ENCODE results near the gene CHRM2.

Gene CHRM2

GRCh38 chr7:136870866-136871487 lies 2.5 kb downstream of the CHRM2 start:
- H3K27ac ChIP-seq (ENCODE audit: low read depth, low read length) = peak overlapping the region; percentile 73
- no peaks in the 10 kb centered on the region for H3K27me3 ChIP-seq (ENCODE audit: control insufficient read depth in 1 of 2, insufficient read depth in 2 of 2, low read length in 2 of 2)
- H3K4me3 ChIP-seq (ENCODE audit: low read depth in 1 of 2, low read length in 2 of 2) = peak overlapping the region; percentile 75 to 83
- H3K36me3 ChIP-seq (ENCODE audit: insufficient read depth, low read length) = no peaks in the 10 kb centered on the region
- H3K9me3 ChIP-seq (ENCODE audit: low read length) = no peaks in the 10 kb centered on the region
- H3K9ac ChIP-seq (ENCODE audit: low read length) = peak overlapping the region; percentile 36
- H3K4me1 ChIP-seq (ENCODE audit: insufficient read depth, low read length) = peaks cover 19% of the 10 kb centered on the region

- peaks cover 37% of the 10 kb centered on the region for H3K4me1 ChIP-seq (ENCODE audit: insufficient read depth, low read length)
- H3K9me3 ChIP-seq (ENCODE audit: low read length) = no peaks in the 10 kb centered on the region
- H3K4me3 ChIP-seq (ENCODE audit: low read depth in 1 of 2, low read length in 2 of 2) = no peak overlapping the region
- H3K27me3 ChIP-seq (ENCODE audit: control insufficient read depth in 1 of 2, insufficient read depth in 2 of 2, low read length in 2 of 2) = no peaks in the 10 kb centered on the region
- no peaks in the 10 kb centered on the region for H3K36me3 ChIP-seq (ENCODE audit: insufficient read depth, low read length)
- H3K9ac ChIP-seq (ENCODE audit: low read length) = no peak overlapping the region
- H3K27ac ChIP-seq (ENCODE audit: low read depth, low read length) = no peak overlapping the region
Measured at GRCh38 chr7:136874393-136875032, 6.1 kb downstream of the CHRM2 start.

GRCh38 chr7:136877509-136877908 lies 9.1 kb downstream of the CHRM2 start:
- Histone ChIP-seq H3K36me3 (ENCODE audit: insufficient read depth, low read length) (peaks cover 5% of the 10 kb centered on the region), H3K4me1 (ENCODE audit: insufficient read depth, low read length) (peaks cover 40% of the 10 kb centered on the region), H3K9ac (ENCODE audit: low read length) (no peak overlapping the region), H3K27ac (ENCODE audit: low read depth, low read length) (no peak overlapping the region), H3K27me3 (ENCODE audit: control insufficient read depth in 1 of 2, insufficient read depth in 2 of 2, low read length in 2 of 2) (no peaks in the 10 kb centered on the region), H3K9me3 (ENCODE audit: low read length) (no peaks in the 10 kb centered on the region), H3K4me3 (ENCODE audit: low read depth in 1 of 2, low read length in 2 of 2) (no peak overlapping the region)

- Histone ChIP-seq H3K27ac (ENCODE audit: low read depth, low read length) (peak overlapping the region; percentile 9), H3K4me3 (ENCODE audit: low read depth in 1 of 2, low read length in 2 of 2) (no peak overlapping the region), H3K27me3 (ENCODE audit: control insufficient read depth in 1 of 2, insufficient read depth in 2 of 2, low read length in 2 of 2) (no peaks in the 10 kb centered on the region)
Measured at GRCh38 chr7:136877990-136878389, 9.5 kb downstream of the CHRM2 start.

DNA sequence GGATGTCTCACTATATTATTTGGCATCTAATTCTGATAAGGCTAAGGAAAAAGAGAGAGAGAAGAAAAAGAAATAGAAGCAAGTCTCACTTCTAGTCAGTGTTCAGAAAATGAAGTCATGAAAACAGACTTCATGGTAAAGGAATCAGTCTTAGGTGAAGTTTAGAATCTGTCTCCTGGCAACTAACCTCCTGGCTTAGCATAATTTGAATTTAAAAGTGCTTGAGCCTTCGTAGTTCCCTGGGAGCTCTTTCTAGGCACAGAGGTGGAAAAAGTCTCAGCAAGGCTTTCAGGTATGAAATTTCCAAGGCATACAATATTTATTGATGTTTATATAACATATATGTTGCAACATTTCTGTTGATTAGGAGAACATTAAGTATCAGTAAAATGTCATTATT lies 10.4 kb downstream of the CHRM2 start:
- H3K9ac ChIP-seq (ENCODE audit: low read length) = no peak overlapping the region
- no peaks in the 10 kb centered on the region for H3K27me3 ChIP-seq (ENCODE audit: control insufficient read depth in 1 of 2, insufficient read depth in 2 of 2, low read length in 2 of 2)
- H3K4me1 ChIP-seq (ENCODE audit: insufficient read depth, low read length) = peaks cover 52% of the 10 kb centered on the region
- no peaks in the 10 kb centered on the region for H3K9me3 ChIP-seq (ENCODE audit: low read length)
- H3K36me3 ChIP-seq (ENCODE audit: insufficient read depth, low read length) = peaks cover 5% of the 10 kb centered on the region
- H3K4me3 ChIP-seq (ENCODE audit: low read depth in 1 of 2, low read length in 2 of 2) = no peak overlapping the region
- no peak overlapping the region for H3K27ac ChIP-seq (ENCODE audit: low read depth, low read length)

More at GRCh38 chr7:136877990-136878389, 9.5 kb downstream of the CHRM2 start:
- Histone ChIP-seq H3K4me1 (ENCODE audit: insufficient read depth, low read length) (peaks cover 43% of the 10 kb centered on the region), H3K9ac (ENCODE audit: low read length) (no peak overlapping the region), H3K9me3 (ENCODE audit: low read length) (no peaks in the 10 kb centered on the region), H3K36me3 (ENCODE audit: insufficient read depth, low read length) (peaks cover 5% of the 10 kb centered on the region)

DNA sequence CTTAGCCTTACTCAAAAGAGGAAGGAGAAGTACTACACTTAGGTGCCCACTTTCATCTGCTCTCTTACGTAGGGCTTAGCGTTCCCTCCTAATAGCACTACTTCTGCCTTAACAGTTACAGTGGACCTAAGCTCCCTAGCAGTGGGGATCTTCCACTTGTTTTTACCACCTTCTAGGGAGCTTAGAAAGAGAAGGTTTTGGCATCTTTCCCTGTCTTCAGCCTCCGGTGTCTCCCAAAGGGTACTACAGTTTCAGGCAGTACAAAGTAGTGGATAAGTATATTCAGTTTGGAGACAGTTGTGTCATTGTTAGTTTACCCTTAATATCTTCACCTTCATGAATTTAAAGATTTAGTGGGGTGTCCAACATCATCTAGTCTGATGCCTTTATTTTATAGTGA lies 14.6 kb downstream of the CHRM2 start:
- peaks cover 51% of the 10 kb centered on the region for H3K4me1 ChIP-seq (ENCODE audit: insufficient read depth, low read length)
- H3K36me3 ChIP-seq (ENCODE audit: insufficient read depth, low read length) = peaks cover 5% of the 10 kb centered on the region
- no peak overlapping the region for H3K27ac ChIP-seq (ENCODE audit: low read depth, low read length)
- no peaks in the 10 kb centered on the region for H3K27me3 ChIP-seq (ENCODE audit: control insufficient read depth in 1 of 2, insufficient read depth in 2 of 2, low read length in 2 of 2)
- no peak overlapping the region for H3K9ac ChIP-seq (ENCODE audit: low read length)
- H3K4me3 ChIP-seq (ENCODE audit: low read depth in 1 of 2, low read length in 2 of 2) = no peak overlapping the region
- no peaks in the 10 kb centered on the region for H3K9me3 ChIP-seq (ENCODE audit: low read length)

DNA sequence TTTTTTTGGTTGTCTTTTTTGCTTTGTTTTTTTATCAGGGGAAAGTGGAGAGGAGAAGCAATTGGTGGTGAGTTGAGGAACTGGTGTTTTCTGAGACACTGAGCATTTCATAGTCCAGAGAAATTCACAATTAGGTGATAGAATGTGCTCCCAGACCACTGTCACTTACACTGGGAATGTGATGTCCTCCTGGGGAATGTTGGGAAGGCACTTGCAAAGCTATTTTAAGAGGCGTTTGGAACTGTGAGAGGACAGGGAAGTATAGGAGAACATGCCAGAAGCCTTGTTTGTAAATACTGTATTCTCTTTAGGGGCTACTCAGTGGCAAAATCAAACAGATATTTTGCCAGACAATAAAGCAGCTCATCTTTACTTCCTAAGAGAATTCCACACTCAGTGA lies 16.0 kb downstream of the CHRM2 start:
- Histone ChIP-seq H3K27me3 (ENCODE audit: control insufficient read depth in 1 of 2, insufficient read depth in 2 of 2, low read length in 2 of 2) (no peaks in the 10 kb centered on the region), H3K9ac (ENCODE audit: low read length) (no peak overlapping the region), H3K27ac (ENCODE audit: low read depth, low read length) (no peak overlapping the region)

DNA sequence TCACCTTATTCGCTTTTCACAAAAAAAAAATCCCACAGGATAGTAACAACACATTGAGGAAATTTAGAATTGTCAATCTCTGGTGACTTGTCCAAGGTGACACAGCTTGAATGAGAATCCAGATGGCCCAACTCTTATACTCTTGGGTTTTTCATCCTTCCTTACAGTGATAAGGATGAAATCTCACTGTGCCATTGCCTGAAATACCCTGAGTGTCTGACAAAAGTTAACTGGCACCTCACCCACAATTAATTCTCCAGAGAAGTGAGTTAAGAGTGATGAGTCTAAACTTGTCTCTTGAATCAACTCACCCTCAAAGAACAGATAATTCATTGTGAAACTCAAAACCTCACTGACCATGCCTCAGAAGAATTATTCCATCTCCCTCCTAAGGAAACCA lies 18.9 kb downstream of the CHRM2 start:
- Histone ChIP-seq H3K27ac (ENCODE audit: low read depth, low read length) (no peak overlapping the region), H3K36me3 (ENCODE audit: insufficient read depth, low read length) (no peaks in the 10 kb centered on the region), H3K27me3 (ENCODE audit: control insufficient read depth in 1 of 2, insufficient read depth in 2 of 2, low read length in 2 of 2) (no peaks in the 10 kb centered on the region), H3K4me1 (ENCODE audit: insufficient read depth, low read length) (peaks cover 26% of the 10 kb centered on the region), H3K4me3 (ENCODE audit: low read depth in 1 of 2, low read length in 2 of 2) (no peak overlapping the region), H3K9me3 (ENCODE audit: low read length) (no peaks in the 10 kb centered on the region), H3K9ac (ENCODE audit: low read length) (no peak overlapping the region)

More for the DNA sequence above, 16.0 kb downstream of the CHRM2 start:
- Histone ChIP-seq H3K4me1 (ENCODE audit: insufficient read depth, low read length) (peaks cover 37% of the 10 kb centered on the region), H3K4me3 (ENCODE audit: low read depth in 1 of 2, low read length in 2 of 2) (no peak overlapping the region), H3K9me3 (ENCODE audit: low read length) (no peaks in the 10 kb centered on the region), H3K36me3 (ENCODE audit: insufficient read depth, low read length) (peaks cover 5% of the 10 kb centered on the region)

- no peak overlapping the region for H3K4me3 ChIP-seq (ENCODE audit: low read depth in 1 of 2, low read length in 2 of 2)
- H3K36me3 ChIP-seq (ENCODE audit: insufficient read depth, low read length) = peaks cover 11% of the 10 kb centered on the region
- H3K9ac ChIP-seq (ENCODE audit: low read length) = no peak overlapping the region
- H3K27me3 ChIP-seq (ENCODE audit: control insufficient read depth in 1 of 2, insufficient read depth in 2 of 2, low read length in 2 of 2) = no peaks in the 10 kb centered on the region
- no peak overlapping the region for H3K27ac ChIP-seq (ENCODE audit: low read depth, low read length)
- no peaks in the 10 kb centered on the region for H3K9me3 ChIP-seq (ENCODE audit: low read length)
- no peaks in the 10 kb centered on the region for H3K4me1 ChIP-seq (ENCODE audit: insufficient read depth, low read length)
Measured at GRCh38 chr7:136890399-136890798, 21.9 kb downstream of the CHRM2 start.

DNA sequence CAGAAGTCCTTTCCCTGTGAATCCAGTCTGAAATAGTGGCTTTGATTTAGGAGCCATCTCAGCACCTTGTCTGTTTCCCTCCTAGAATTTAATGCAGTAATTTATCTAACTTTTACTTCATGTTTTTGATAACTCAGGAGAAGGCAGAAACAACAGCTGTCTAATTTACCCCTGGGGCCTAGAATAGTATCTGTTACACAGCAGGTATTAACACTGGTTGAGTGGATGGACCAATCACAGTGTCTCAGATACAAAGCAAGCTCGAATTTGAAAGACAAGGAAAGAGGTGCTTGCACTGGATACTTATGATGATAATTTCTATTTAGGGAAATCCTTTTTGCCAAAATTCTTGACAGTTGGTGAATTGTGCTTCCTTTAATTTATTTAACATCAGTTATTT lies 23.4 kb downstream of the CHRM2 start:
- no peaks in the 10 kb centered on the region for H3K9me3 ChIP-seq (ENCODE audit: low read length)

GRCh38 chr7:136894789-136895188 lies 26.3 kb downstream of the CHRM2 start:
- Histone ChIP-seq H3K9ac (ENCODE audit: low read length) (no peak overlapping the region), H3K4me1 (ENCODE audit: insufficient read depth, low read length) (peaks cover 3% of the 10 kb centered on the region), H3K27me3 (ENCODE audit: control insufficient read depth in 1 of 2, insufficient read depth in 2 of 2, low read length in 2 of 2) (no peaks in the 10 kb centered on the region)

More for the DNA sequence above, 23.4 kb downstream of the CHRM2 start:
- no peak overlapping the region for H3K9ac ChIP-seq (ENCODE audit: low read length)
- H3K4me3 ChIP-seq (ENCODE audit: low read depth in 1 of 2, low read length in 2 of 2) = no peak overlapping the region
- peaks cover 11% of the 10 kb centered on the region for H3K36me3 ChIP-seq (ENCODE audit: insufficient read depth, low read length)
- H3K27me3 ChIP-seq (ENCODE audit: control insufficient read depth in 1 of 2, insufficient read depth in 2 of 2, low read length in 2 of 2) = no peaks in the 10 kb centered on the region
- H3K27ac ChIP-seq (ENCODE audit: low read depth, low read length) = no peak overlapping the region
- no peaks in the 10 kb centered on the region for H3K4me1 ChIP-seq (ENCODE audit: insufficient read depth, low read length)

GRCh38 chr7:136897676-136898075 lies 29.2 kb downstream of the CHRM2 start:
- no peak overlapping the region for H3K27ac ChIP-seq (ENCODE audit: low read depth, low read length)
- no peaks in the 10 kb centered on the region for H3K27me3 ChIP-seq (ENCODE audit: control insufficient read depth in 1 of 2, insufficient read depth in 2 of 2, low read length in 2 of 2)
- no peak overlapping the region for H3K4me3 ChIP-seq (ENCODE audit: low read depth in 1 of 2, low read length in 2 of 2)
- peaks cover 11% of the 10 kb centered on the region for H3K36me3 ChIP-seq (ENCODE audit: insufficient read depth, low read length)
- H3K9ac ChIP-seq (ENCODE audit: low read length) = no peak overlapping the region
- peaks cover 13% of the 10 kb centered on the region for H3K4me1 ChIP-seq (ENCODE audit: insufficient read depth, low read length)
- no peaks in the 10 kb centered on the region for H3K9me3 ChIP-seq (ENCODE audit: low read length)

More at GRCh38 chr7:136894789-136895188, 26.3 kb downstream of the CHRM2 start:
- no peaks in the 10 kb centered on the region for H3K9me3 ChIP-seq (ENCODE audit: low read length)
- H3K36me3 ChIP-seq (ENCODE audit: insufficient read depth, low read length) = peaks cover 11% of the 10 kb centered on the region
- H3K27ac ChIP-seq (ENCODE audit: low read depth, low read length) = no peak overlapping the region
- no peak overlapping the region for H3K4me3 ChIP-seq (ENCODE audit: low read depth in 1 of 2, low read length in 2 of 2)
